Upper lobe of right lung (tissue), 1 donor: ENCODE data around the gene TERF2IP. TPM values are rescaled to one million over a fixed set of nuclear protein-coding genes. Genes with fewer than 3 reads are reported as not detected.
A peak's percentile ranks its signal among the peaks of the same experiment; 100 is the strongest.

Experiments used
- ATAC-seq: fragments of 200-7000 bp; cut with Tn5 transposase; one replicate; pipeline ENCODE4 v1.9.1; 2020; ENCODE audit warnings: mild to moderate bottlenecking, moderate library complexity
- DNase-seq: peaks from one replicate; pipeline ENCODE4 v3.0.0-alpha.2; 2020
- H3K27ac ChIP-seq: fragments of 200-600 bp; one replicate; pipeline ENCODE4 v1.8.0; 2022
- H3K27me3 ChIP-seq: fragments of 200-600 bp; one replicate; pipeline ENCODE4 v1.8.0; 2022; ENCODE audit warnings: mild to moderate bottlenecking
- H3K36me3 ChIP-seq: fragments of 200-600 bp; one replicate; pipeline ENCODE4 v1.8.0; 2022
- H3K4me1 ChIP-seq: fragments of 200-600 bp; one replicate; pipeline ENCODE4 v1.8.0; 2022
- H3K4me3 ChIP-seq: fragments of 200-600 bp; one replicate; pipeline ENCODE4 v1.8.0; 2022; ENCODE audit warnings: mild to moderate bottlenecking
- H3K9me3 ChIP-seq: fragments of 200-600 bp; one replicate; pipeline ENCODE4 v1.8.0; 2022
- intact Hi-C: fragments of 100-400 bp; cut with DNase I; formaldehyde crosslinking; loops from one replicate; pipeline ENCODE4 v1.11.0; 2022
- total RNA-seq: library from RNA; stranded (reverse); fragmentation: NEBNext Ultra II Directional; extraction: Animal tissue kit (Norgen Biotek cat#: 25700); gene quantifications from one replicate; pipeline ENCODE4 v1.2.1, GENCODE V29; 2021
- TF ChIP-seq, protein P1 (sequence below): fragments of 200-600 bp; IDR thresholded peaks from one replicate; pipeline ENCODE4 v1.8.0; 2022; ENCODE audit warnings: antibody characterized with exemption
- donor health status: DM: no; HTN: yes; CAD: no; lungs with severe emphysema.

Gene TERF2IP
- total RNA-seq, 1 donor from 2014 or later = 56.2 TPM

DNA sequence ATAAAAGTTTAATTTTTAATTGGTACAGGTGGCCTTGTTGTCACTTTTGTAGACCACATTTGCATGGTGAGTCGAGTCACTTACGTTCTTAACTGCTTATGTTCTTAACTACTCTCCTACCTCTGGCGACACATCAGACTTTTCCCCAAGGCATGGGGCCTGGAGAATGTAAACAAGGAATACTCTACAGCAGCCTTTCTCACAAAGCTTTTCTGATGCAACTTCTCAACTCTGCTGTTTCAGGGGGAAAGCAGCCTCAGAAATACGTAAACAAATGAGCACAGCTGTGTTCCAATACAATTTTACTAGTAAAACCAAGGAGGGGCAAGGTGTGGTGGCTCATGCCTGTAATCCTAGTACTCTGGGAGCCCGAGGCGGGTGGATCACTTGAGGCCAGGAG, 7.0 kb upstream of the TERF2IP start:
- Histone ChIP-seq H3K36me3 (peaks cover 92% of the 10 kb centered on the region), H3K4me3 (no peak overlapping the region), H3K4me1 (peaks cover 8% of the 10 kb centered on the region), H3K9me3 (no peaks in the 10 kb centered on the region), H3K27me3 (no peaks in the 10 kb centered on the region), H3K27ac (no peak overlapping the region)
- DNase-seq (no peak), ATAC-seq (no peak)
- intact Hi-C loops = no loop called here
- TF ChIP-seq, protein P1, sequence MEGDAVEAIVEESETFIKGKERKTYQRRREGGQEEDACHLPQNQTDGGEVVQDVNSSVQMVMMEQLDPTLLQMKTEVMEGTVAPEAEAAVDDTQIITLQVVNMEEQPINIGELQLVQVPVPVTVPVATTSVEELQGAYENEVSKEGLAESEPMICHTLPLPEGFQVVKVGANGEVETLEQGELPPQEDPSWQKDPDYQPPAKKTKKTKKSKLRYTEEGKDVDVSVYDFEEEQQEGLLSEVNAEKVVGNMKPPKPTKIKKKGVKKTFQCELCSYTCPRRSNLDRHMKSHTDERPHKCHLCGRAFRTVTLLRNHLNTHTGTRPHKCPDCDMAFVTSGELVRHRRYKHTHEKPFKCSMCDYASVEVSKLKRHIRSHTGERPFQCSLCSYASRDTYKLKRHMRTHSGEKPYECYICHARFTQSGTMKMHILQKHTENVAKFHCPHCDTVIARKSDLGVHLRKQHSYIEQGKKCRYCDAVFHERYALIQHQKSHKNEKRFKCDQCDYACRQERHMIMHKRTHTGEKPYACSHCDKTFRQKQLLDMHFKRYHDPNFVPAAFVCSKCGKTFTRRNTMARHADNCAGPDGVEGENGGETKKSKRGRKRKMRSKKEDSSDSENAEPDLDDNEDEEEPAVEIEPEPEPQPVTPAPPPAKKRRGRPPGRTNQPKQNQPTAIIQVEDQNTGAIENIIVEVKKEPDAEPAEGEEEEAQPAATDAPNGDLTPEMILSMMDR = no peak

DNA sequence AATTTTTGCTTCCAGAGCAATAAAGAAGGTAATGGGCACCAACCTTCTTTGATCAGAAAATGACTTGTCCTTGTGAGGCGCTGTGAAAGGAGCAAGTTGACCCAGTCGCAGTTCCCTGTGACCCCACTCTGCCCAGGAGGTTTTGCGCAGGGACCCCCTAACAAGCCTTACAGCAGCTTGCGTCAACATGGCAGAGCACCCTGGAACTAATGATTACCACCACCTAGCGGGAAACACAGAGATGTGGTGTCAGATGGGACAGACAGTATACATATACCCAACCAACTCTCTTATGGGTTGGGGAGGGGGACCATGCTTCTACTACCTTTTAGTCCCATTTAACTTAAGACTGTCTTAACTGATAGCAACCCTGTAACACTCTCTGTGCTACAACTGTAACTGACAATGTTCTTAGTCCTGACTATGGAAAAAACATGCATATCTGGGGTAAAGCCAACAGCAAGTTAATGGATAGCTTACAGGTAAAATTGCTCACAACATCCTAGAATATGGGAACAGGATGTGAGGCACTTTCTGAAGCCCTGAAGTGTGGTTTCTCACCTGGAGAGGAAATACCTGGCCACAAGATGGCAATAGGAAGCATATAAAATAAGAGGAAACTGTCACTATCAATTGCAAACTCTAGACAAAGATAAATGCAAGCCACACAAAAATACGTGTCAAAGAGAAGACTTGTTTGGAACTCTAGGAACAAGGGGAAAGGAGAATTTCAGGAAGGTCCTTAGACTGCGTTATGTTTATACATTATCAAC, 3.1 kb upstream of the TERF2IP start:
- Histone ChIP-seq H3K27ac (no peak overlapping the region), H3K9me3 (no peaks in the 10 kb centered on the region), H3K4me3 (no peak overlapping the region), H3K4me1 (peaks cover 20% of the 10 kb centered on the region), H3K27me3 (no peaks in the 10 kb centered on the region), H3K36me3 (peaks cover 54% of the 10 kb centered on the region)
- ATAC-seq (no peak), DNase-seq (no peak)
- intact Hi-C loops = no loop called here
- TF ChIP-seq, protein P1 = no peak

DNA sequence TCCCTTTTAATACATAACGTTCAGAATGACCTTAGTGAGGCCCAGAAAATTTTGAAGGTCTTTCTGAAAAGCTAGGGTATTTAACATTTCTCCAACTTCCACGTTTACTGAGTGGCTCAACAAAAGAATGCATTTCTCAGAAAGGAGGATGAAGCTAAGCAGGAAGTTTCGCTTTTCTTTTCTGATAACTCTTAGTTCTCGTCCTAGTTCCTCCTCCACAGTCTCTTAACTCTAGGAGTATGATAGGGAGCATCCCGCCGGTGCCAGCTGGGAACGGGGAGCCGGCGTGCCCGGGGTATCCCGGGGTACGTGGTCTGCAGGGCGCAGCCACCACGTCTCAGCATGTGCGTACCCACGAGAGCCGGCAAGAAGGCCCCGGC, 471 bp upstream of the TERF2IP start:
- H3K27me3 ChIP-seq = no peaks in the 10 kb centered on the region
- H3K27ac ChIP-seq = peak overlapping the region; percentile 97
- TF ChIP-seq, protein P1 = no peak
- H3K4me3 ChIP-seq = peak overlapping the region; percentile 98
- intact Hi-C loops = no loop called here
- H3K9me3 ChIP-seq = no peaks in the 10 kb centered on the region
- ATAC-seq = peak; percentile 34
- peaks cover 27% of the 10 kb centered on the region for H3K36me3 ChIP-seq
- H3K4me1 ChIP-seq = peaks cover 40% of the 10 kb centered on the region
- no peak for DNase-seq

DNA sequence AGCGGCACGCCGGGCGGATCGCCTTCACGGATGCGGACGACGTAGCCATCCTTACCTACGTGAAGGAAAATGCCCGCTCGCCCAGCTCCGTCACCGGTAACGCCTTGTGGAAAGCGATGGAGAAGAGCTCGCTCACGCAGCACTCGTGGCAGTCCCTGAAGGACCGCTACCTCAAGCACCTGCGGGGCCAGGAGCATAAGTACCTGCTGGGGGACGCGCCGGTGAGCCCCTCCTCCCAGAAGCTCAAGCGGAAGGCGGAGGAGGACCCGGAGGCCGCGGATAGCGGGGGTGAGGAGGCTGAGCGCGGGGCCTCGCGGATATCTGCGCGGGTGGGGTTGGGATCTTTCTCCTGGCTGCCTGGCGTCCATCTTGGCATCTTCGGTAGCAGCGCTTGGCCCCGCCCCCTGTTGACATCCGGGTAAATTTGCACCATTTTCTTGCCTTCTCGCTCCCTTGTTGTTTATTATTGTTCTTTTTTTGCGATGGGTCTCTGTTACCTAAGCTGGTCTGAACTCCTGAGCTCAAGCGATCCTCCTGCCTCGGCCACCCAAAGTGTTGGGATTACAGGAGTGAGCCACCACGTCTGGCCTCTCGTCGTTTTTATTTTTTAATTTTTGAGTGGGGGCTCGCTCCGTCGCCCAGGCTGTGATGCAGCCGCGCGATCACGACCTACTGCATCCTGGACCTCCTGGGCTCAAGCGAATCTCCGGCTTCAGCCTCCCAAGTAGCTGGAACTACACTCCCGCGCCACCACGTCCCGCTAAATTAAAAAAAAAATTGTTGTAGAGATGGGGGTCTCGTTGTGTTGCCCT, 898 bp downstream of the TERF2IP start:
- intact Hi-C loops = no loop called here
- ATAC-seq = peak; percentile 77
- no peaks in the 10 kb centered on the region for H3K9me3 ChIP-seq

DNA sequence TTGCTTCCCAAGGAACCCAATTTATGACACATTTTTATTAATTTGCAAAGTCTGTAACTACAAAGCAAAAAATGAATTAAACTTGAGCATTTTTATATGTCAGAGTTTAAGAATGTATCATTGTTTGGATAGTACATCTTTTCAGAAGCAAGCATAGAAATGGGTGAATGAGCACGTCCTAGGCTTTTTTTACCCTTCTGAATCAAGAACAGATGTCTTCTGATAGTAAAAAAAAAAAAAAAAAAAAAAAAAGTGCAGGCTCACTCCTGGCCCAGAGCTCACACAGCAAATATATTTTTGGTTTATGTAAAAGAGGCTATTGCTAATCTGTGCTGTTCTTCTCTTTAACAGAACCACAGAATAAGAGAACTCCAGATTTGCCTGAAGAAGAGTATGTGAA, 6.3 kb downstream of the TERF2IP start:
- TF ChIP-seq, protein P1 = no peak
- Histone ChIP-seq H3K9me3 (no peaks in the 10 kb centered on the region), H3K4me1 (peaks cover 36% of the 10 kb centered on the region), H3K4me3 (no peak overlapping the region), H3K27me3 (no peaks in the 10 kb centered on the region), H3K36me3 (peaks cover 49% of the 10 kb centered on the region), H3K27ac (no peak overlapping the region)
- intact Hi-C loops = no loop called here
- ATAC-seq (no peak), DNase-seq (no peak)

More for the DNA sequence above, 898 bp downstream of the TERF2IP start:
- peak; percentile 91 for DNase-seq
- peak overlapping the region; percentile 97 for H3K27ac ChIP-seq
- peaks cover 20% of the 10 kb centered on the region for H3K36me3 ChIP-seq
- TF ChIP-seq, protein P1 = no peak
- H3K27me3 ChIP-seq = no peaks in the 10 kb centered on the region
- peak overlapping the region; percentile 98 for H3K4me3 ChIP-seq
- peaks cover 54% of the 10 kb centered on the region for H3K4me1 ChIP-seq
